Neural cell (in vitro differentiated cells): ENCODE results near the gene HK2.

Source experiments
- CTCF ChIP-seq: fragments of 450-650 bp; IDR thresholded peaks from 2 replicates; pipeline ENCODE4 v1.5.1; 2014; ENCODE audit warnings: antibody characterized with exemption, mild to moderate bottlenecking, moderate library complexity; ENCODE audit not compliant: poor library complexity, severe bottlenecking
- TF ChIP-seq, protein P1 (sequence below): IDR thresholded peaks from 2 replicates; pipeline ENCODE4 v1.6.1; 2012; ENCODE audit warnings: borderline replicate concordance

DNA sequence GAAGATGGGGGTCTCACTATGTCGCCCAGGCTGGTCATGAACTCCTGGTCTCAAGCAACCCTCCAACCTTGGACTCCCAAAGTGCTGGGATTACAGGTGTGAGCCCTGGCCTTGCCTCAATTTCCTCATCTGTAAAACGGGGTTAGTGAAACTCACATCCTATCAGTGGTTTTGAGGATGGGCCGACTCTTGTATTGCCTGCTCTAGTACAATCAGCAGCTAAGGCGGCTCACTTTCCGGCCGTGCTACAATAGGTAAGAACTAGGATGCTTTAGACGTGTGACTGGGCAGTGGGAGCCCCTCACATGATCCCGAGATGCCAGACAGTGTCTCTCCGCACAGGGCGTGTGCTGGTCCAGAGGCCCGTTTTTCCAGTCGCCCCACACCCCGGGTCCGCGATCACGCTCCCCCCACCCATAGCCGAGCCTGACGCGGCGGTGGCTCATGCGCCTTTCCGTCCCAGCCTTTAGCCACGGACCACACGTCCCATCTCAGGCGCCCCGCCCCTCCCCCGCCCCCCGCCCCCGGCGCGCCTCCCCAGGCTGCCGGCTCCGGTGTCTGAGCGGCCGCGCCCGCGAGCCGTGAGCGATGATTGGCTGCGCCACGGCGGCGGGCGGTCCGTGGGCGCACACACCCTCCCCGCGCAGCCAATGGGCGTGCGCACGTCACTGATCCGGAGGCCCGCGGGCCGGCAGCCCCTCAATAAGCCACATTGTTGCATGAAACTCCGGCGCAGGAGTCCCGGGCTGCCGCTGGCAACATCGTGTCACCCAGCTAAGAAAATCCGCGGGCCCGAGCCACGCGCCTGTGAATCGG lies at the start of gene HK2:
- TF ChIP-seq, protein P1, sequence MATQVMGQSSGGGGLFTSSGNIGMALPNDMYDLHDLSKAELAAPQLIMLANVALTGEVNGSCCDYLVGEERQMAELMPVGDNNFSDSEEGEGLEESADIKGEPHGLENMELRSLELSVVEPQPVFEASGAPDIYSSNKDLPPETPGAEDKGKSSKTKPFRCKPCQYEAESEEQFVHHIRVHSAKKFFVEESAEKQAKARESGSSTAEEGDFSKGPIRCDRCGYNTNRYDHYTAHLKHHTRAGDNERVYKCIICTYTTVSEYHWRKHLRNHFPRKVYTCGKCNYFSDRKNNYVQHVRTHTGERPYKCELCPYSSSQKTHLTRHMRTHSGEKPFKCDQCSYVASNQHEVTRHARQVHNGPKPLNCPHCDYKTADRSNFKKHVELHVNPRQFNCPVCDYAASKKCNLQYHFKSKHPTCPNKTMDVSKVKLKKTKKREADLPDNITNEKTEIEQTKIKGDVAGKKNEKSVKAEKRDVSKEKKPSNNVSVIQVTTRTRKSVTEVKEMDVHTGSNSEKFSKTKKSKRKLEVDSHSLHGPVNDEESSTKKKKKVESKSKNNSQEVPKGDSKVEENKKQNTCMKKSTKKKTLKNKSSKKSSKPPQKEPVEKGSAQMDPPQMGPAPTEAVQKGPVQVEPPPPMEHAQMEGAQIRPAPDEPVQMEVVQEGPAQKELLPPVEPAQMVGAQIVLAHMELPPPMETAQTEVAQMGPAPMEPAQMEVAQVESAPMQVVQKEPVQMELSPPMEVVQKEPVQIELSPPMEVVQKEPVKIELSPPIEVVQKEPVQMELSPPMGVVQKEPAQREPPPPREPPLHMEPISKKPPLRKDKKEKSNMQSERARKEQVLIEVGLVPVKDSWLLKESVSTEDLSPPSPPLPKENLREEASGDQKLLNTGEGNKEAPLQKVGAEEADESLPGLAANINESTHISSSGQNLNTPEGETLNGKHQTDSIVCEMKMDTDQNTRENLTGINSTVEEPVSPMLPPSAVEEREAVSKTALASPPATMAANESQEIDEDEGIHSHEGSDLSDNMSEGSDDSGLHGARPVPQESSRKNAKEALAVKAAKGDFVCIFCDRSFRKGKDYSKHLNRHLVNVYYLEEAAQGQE, result no peak
- no peak for TF ChIP-seq CTCF
